H1 (cell line): Measurements from ENCODE around the gene C20orf144. TPM values are rescaled to one million over a fixed set of nuclear protein-coding genes. Genes with fewer than 3 reads are reported as not detected.

Experiments used
- CTCF ChIA-PET: fragments of 300-600 bp; sonication (Branson Sonifier 250); formaldehyde crosslinking; loops from one replicate; lab custom pipeline; 2021; ENCODE audit not compliant: partially characterized antibody; lab: Charles Lee
- POLR2A ChIA-PET: fragments of 300-600 bp; sonication (Branson Sonifier 250); formaldehyde crosslinking; loops from one replicate; lab custom pipeline; 2021; ENCODE audit warnings: inconsistent platforms; ENCODE audit not compliant: partially characterized antibody; lab: Charles Lee
- DNase-seq, 2 experiments: peaks; one replicate each; pipeline versions ENCODE4 v3.0.0 to v3.0.0-alpha.2; 2010 to 2022; ENCODE audit warnings: low spot score in 2 of 2, low read depth in 1 of 2, mixed read lengths in 1 of 2
- FAIRE-seq: peaks from 2 replicates; lab custom pipeline; 2011; peaks lifted over from hg19 to GRCh38; lab: Jason Lieb, UNC
- H2AFZ ChIP-seq: 2 replicates; pipeline ENCODE4 v1.8.1; 2012; ENCODE audit warnings: low read length, inconsistent platforms
- H2AK5ac ChIP-seq: 2 replicates; pipeline ENCODE4 v1.6.1; 2013; ENCODE audit warnings: low read depth, low read length
- H2BK120ac ChIP-seq: replicated peaks from 2 replicates; pipeline ENCODE3; 2013; ENCODE audit warnings: low read depth, low read length, inconsistent platforms
- H2BK12ac ChIP-seq: 2 replicates; pipeline ENCODE4 v1.6.1; 2013; ENCODE audit warnings: low read depth, low read length
- H2BK15ac ChIP-seq: 2 replicates; pipeline ENCODE4 v1.6.1; 2013; ENCODE audit warnings: low read length
- H2BK20ac ChIP-seq: 2 replicates; pipeline ENCODE4 v1.6.1; 2013; ENCODE audit warnings: low read length
- H2BK5ac ChIP-seq: 2 replicates; pipeline ENCODE4 v1.6.1; 2013; ENCODE audit warnings: low read depth, low read length
- H3K14ac ChIP-seq: 2 replicates; pipeline ENCODE4 v1.6.1; 2013; ENCODE audit warnings: inconsistent platforms; ENCODE audit not compliant: insufficient read length
- H3K18ac ChIP-seq: 2 replicates; pipeline ENCODE4 v1.6.1; 2013; ENCODE audit warnings: low read length; ENCODE audit errors: extremely low read depth
- H3K23ac ChIP-seq: 2 replicates; pipeline ENCODE4 v1.6.1; 2013; ENCODE audit warnings: inconsistent platforms; ENCODE audit not compliant: insufficient read length
- H3K23me2 ChIP-seq: 2 replicates; pipeline ENCODE4 v1.6.1; 2013; ENCODE audit warnings: low read depth, low read length
- H3K27ac ChIP-seq: 2 replicates; pipeline ENCODE4 v1.6.1; 2011; ENCODE audit warnings: low read depth, low read length, inconsistent platforms
- H3K27me3 ChIP-seq, 4 experiments: replicated peaks in 1 of 4; 1 replicate in 1 of 4; 2 replicates in 3 of 4; pipeline versions ENCODE4 v1.6.1 to v1.8.1; 2011 to 2013; ENCODE audit warnings: low read length in 3 of 4, mild to moderate bottlenecking in 3 of 4, inconsistent platforms in 2 of 4, mixed read lengths in 2 of 4, moderate library complexity in 1 of 4; ENCODE audit not compliant: control insufficient read depth in 3 of 4, insufficient read depth in 3 of 4; ENCODE audit errors: extremely low read depth in 1 of 4
- H3K36me3 ChIP-seq, 4 experiments: 2 replicates each; pipeline versions ENCODE4 v1.6.1 to v1.8.1; 2011 to 2013; ENCODE audit warnings: mild to moderate bottlenecking in 4 of 4, low read length in 3 of 4, moderate library complexity in 2 of 4, control low read depth in 1 of 4, inconsistent platforms in 1 of 4; ENCODE audit not compliant: insufficient read depth in 4 of 4, control insufficient read depth in 2 of 4
- H3K4ac ChIP-seq: replicated peaks from 2 replicates; pipeline ENCODE3; 2013; ENCODE audit warnings: low read length, low read depth, mixed read lengths, inconsistent platforms; ENCODE audit not compliant: insufficient read length
- H3K4me1 ChIP-seq, 4 experiments: replicated peaks in 1 of 4; 1 replicate in 1 of 4; 2 replicates in 3 of 4; pipeline versions ENCODE4 v1.6.1 to v1.8.1; 2011 to 2013; ENCODE audit warnings: low read length in 3 of 4, inconsistent platforms in 2 of 4, mixed read lengths in 1 of 4; ENCODE audit not compliant: insufficient read depth in 4 of 4, control insufficient read depth in 3 of 4
- H3K4me2 ChIP-seq, 2 experiments: 2 replicates each; pipeline versions ENCODE4 v1.6.1 to v1.8.1; 2011 to 2013; ENCODE audit warnings: low read depth in 2 of 2, low read length in 2 of 2, control low read depth in 1 of 2, inconsistent platforms in 1 of 2, mild to moderate bottlenecking in 1 of 2; ENCODE audit not compliant: insufficient read depth in 1 of 2
- H3K4me3 ChIP-seq, 4 experiments: fragments of 200-600, 300-600 bp in 1 of 4; sonication (generic), shearing (Covaris generic), sonication (Bioruptor Twin) in 1 of 4; 2 replicates each; pipeline versions ENCODE4 v1.5.1 to v1.8.1; 2011 to 2016; ENCODE audit warnings: low read length in 4 of 4, low read depth in 3 of 4, control low read depth in 2 of 4, inconsistent platforms in 2 of 4, mild to moderate bottlenecking in 2 of 4, mixed read lengths in 1 of 4, moderate library complexity in 1 of 4; ENCODE audit not compliant: insufficient read depth in 2 of 4; ENCODE audit errors: extremely low read depth in 1 of 4
- H3K56ac ChIP-seq: replicated peaks from 2 replicates; pipeline ENCODE3; 2013; ENCODE audit warnings: low read depth, mild to moderate bottlenecking, mixed read lengths, low read length, inconsistent platforms; ENCODE audit not compliant: insufficient read length
- H3K79me1 ChIP-seq: 2 replicates; pipeline ENCODE4 v1.6.1; 2013; ENCODE audit warnings: low read depth, low read length, control low read depth
- H3K79me2 ChIP-seq, 2 experiments: 2 replicates each; pipeline versions ENCODE4 v1.6.1 to v1.8.1; 2012 to 2013; ENCODE audit warnings: low read length in 2 of 2, mild to moderate bottlenecking in 2 of 2, inconsistent platforms in 1 of 2; ENCODE audit not compliant: insufficient read depth in 2 of 2, control insufficient read depth in 1 of 2
- H3K9ac ChIP-seq, 4 experiments: replicated peaks in 1 of 4; 1 replicate in 1 of 4; 2 replicates in 3 of 4; pipeline versions ENCODE4 v1.6.1 to v1.8.1; 2011 to 2013; ENCODE audit warnings: low read depth in 3 of 4, low read length in 3 of 4, control low read depth in 2 of 4, mild to moderate bottlenecking in 2 of 4, moderate library complexity in 2 of 4, inconsistent platforms in 1 of 4; ENCODE audit errors: extremely low read depth in 1 of 4
- H3K9me3 ChIP-seq, 2 experiments: 2 replicates each; pipeline versions ENCODE4 v1.6.1 to v1.8.1; 2012 to 2013; ENCODE audit warnings: mild to moderate bottlenecking in 2 of 2, moderate library complexity in 2 of 2, control low read depth in 1 of 2, inconsistent platforms in 1 of 2, low read depth in 1 of 2, low read length in 1 of 2, mixed read lengths in 1 of 2; ENCODE audit not compliant: insufficient read depth in 2 of 2
- H4K20me1 ChIP-seq, 2 experiments: replicated peaks in 1 of 2; 2 replicates each; pipeline versions ENCODE3 to v1.8.1; 2011 to 2013; ENCODE audit warnings: inconsistent platforms in 2 of 2, low read length in 2 of 2, mild to moderate bottlenecking in 1 of 2; ENCODE audit not compliant: insufficient read depth in 2 of 2, control insufficient read depth in 1 of 2
- H4K5ac ChIP-seq: 2 replicates; pipeline ENCODE4 v1.6.1; 2013; ENCODE audit warnings: low read length, low read depth, mixed read lengths, inconsistent platforms; ENCODE audit not compliant: insufficient read length
- H4K8ac ChIP-seq: 2 replicates; pipeline ENCODE4 v1.8.0; 2013; ENCODE audit warnings: mild to moderate bottlenecking, moderate library complexity, low read length, inconsistent platforms; ENCODE audit not compliant: insufficient read depth; ENCODE audit errors: extremely low read depth
- H4K91ac ChIP-seq: replicated peaks from 2 replicates; pipeline ENCODE3; 2013; ENCODE audit warnings: low read length, mixed read lengths, inconsistent platforms; ENCODE audit not compliant: insufficient read length
- CEBPB ChIP-seq: IDR thresholded peaks from 2 replicates; pipeline ENCODE4 v1.6.1; 2012; ENCODE audit warnings: low read depth, low read length
- WGBS, 2 experiments: shearing (Covaris generic) in 1 of 2; methylation state at CpG; one replicate each; pipeline versions ENCODE4 v1.1.6 to v1.1.7; 2013 to 2015; ENCODE audit warnings: low lambda C conversion rate in 2 of 2, mixed read lengths in 2 of 2, inconsistent platforms in 1 of 2, low coverage in 1 of 2, missing lambda C conversion rate in 1 of 2; ENCODE audit not compliant: insufficient replicate concordance in 2 of 2, insufficient coverage in 1 of 2, insufficient read length in 1 of 2; ENCODE audit errors: extremely low coverage in 1 of 2, missing lambda C conversion rate in 1 of 2; 5-methylcytosine and 5-hydroxymethylcytosine counted together
- polyA plus RNA-seq, 7 experiments: library from polyadenylated mRNA; depleted of rRNA in 3 of 7; stranded (reverse) in 5 of 7; unstranded in 2 of 7; fragments of >200 nt in 5 of 7; fragments of 200-250 nt in 2 of 7; gene quantifications; 1 replicate in 5 of 7; 2 replicates in 1 of 7; 4 replicates in 1 of 7; pipeline versions ENCODE4 v1.2.1 to v1.2.3, GENCODE V29; 2011 to 2013; ENCODE audit warnings: missing spikeins in 2 of 7, mixed read lengths in 2 of 7
- total RNA-seq: library from RNA; stranded (reverse); fragmentation: NEBNext Ultra II Directional; extraction: Animal tissue kit (Norgen Biotek cat#: 25700); gene quantifications from 2 replicates; pipeline ENCODE4 v1.2.1, GENCODE V29; 2021

The C20orf144 gene
- total and polyA plus RNA-seq, 2 of the 8 experiments (the other 6 are each of a cell fraction or from before 2014, with no cell fraction given) = 0.21 to 0.24 TPM

DNA sequence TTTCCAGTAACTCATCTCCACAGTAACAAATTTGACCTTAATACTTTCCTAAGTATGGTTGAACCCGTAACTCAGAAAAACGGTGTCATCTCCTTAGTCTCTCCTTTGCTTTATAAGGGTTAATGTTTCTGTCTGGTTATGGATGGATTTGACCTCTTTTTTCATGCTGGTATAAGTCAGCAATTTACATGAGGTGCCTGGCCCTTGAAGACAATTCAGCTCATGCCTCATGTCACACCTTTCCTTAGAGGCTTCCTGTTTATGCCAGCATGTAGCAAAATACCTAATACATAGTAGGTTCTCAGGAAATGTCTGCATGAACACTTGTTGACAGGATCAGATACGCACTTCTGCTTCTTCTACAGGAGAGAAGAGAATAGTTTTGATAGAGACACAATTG lies 37.7 kb upstream of the C20orf144 start:
- POLR2A ChIA-PET = no interaction called here

More for the DNA sequence above, 37.7 kb upstream of the C20orf144 start:
- FAIRE-seq = no peak
- Histone ChIP-seq H3K9me3 (no peaks in the 10 kb centered on the region), H3K4me3 (no peak overlapping the region), H2AK5ac (no peak overlapping the region), H3K36me3 (peaks cover 0 to 13% (median 2%) of the 10 kb centered on the region in 4 experiments; a peak in 4 of 8 replicates), H3K4me2 (no peak overlapping the region)
- TF ChIP-seq CEBPB = no peak
- TF ChIP-seq, all 59 proteins: peak for 0
- Histone ChIP-seq H3K9ac (no peak overlapping the region), H3K4me1 (no peaks in the 10 kb centered on the region), H3K14ac (no peak overlapping the region), H3K18ac (no peak overlapping the region), H2BK120ac (no peak overlapping the region), H4K91ac (no peak overlapping the region), H3K79me2 (no peaks in the 10 kb centered on the region), H2BK20ac (no peak overlapping the region), H2BK5ac (no peak overlapping the region), H2BK12ac (no peak overlapping the region), H3K56ac (no peak overlapping the region), H4K5ac (no peak overlapping the region), H3K27ac (no peak overlapping the region), H4K8ac (no peak overlapping the region), H2BK15ac (no peak overlapping the region), H3K23ac (no peak overlapping the region), H3K27me3 (no peaks in the 10 kb centered on the region), H3K23me2 (no peaks in the 10 kb centered on the region), H2AFZ (no peak overlapping the region), H4K20me1 (peaks cover 0 to 2% of the 10 kb centered on the region in 2 experiments), H3K4ac (no peak overlapping the region), H3K79me1 (no peaks in the 10 kb centered on the region)
- CTCF ChIA-PET = no interaction called here
- no peak for DNase-seq
- WGBS, 2 experiments = 88% methylated on average over 3 of the region's 3 CpGs; no CpG with 5 or more reads in 1 of the 2 experiments
